Mesendoderm (in vitro differentiated cells): ENCODE measurements around the gene EMCN.
"Not testable (repeated sequence)": the region's sequence is repeated elsewhere in the genome, so short reads cannot be mapped to it uniquely, and the experiment has no call there.

Source experiments
- DNase-seq: peaks from one replicate; pipeline ENCODE4 v3.0.0; 2013
- H2AK5ac ChIP-seq: 2 replicates; pipeline ENCODE4 v1.6.1; 2013; ENCODE audit warnings: low read length, inconsistent platforms
- H2BK120ac ChIP-seq: 2 replicates; pipeline ENCODE4 v1.6.1; 2013; ENCODE audit warnings: low read depth, mild to moderate bottlenecking, low read length, moderate library complexity, mixed read lengths
- H2BK15ac ChIP-seq: replicated peaks from 2 replicates; pipeline ENCODE4 v1.6.1; 2013; ENCODE audit warnings: low read depth, mild to moderate bottlenecking, moderate library complexity
- H2BK5ac ChIP-seq: 2 replicates; pipeline ENCODE4 v1.6.1; 2013; ENCODE audit warnings: low read length, inconsistent platforms
- H3K18ac ChIP-seq: 2 replicates; pipeline ENCODE4 v1.6.1; 2013; ENCODE audit warnings: mild to moderate bottlenecking, low read length, mixed read lengths
- H3K23ac ChIP-seq: one replicate; pipeline ENCODE4 v1.6.1; 2013; ENCODE audit warnings: low read length
- H3K27ac ChIP-seq: 2 replicates; pipeline ENCODE4 v1.5.1; 2013; ENCODE audit warnings: low read depth, mild to moderate bottlenecking, inconsistent platforms, low read length, moderate library complexity
- H3K27me3 ChIP-seq: 2 replicates; pipeline ENCODE4 v1.6.1; 2013; ENCODE audit warnings: low read length, control low read depth, mild to moderate bottlenecking, inconsistent platforms; ENCODE audit not compliant: insufficient read depth, poor library complexity
- H3K36me3 ChIP-seq: 2 replicates; pipeline ENCODE4 v1.6.1; 2013; ENCODE audit warnings: low read length, inconsistent platforms; ENCODE audit not compliant: control insufficient read depth, insufficient read depth
- H3K4ac ChIP-seq: one replicate; pipeline ENCODE4 v1.6.1; 2013; ENCODE audit warnings: low read depth, mild to moderate bottlenecking, low read length, moderate library complexity
- H3K4me1 ChIP-seq: 2 replicates; pipeline ENCODE4 v1.6.1; 2013; ENCODE audit warnings: low read depth, low read length, inconsistent platforms; ENCODE audit not compliant: control insufficient read depth
- H3K4me2 ChIP-seq: 2 replicates; pipeline ENCODE4 v1.6.1; 2013; ENCODE audit warnings: low read length
- H3K4me3 ChIP-seq: 2 replicates; pipeline ENCODE4 v1.5.1; 2013; ENCODE audit warnings: mild to moderate bottlenecking, low read length
- H3K56ac ChIP-seq: one replicate; pipeline ENCODE4 v1.6.1; 2013; ENCODE audit warnings: low read length
- H3K79me1 ChIP-seq: 2 replicates; pipeline ENCODE4 v1.6.1; 2013; ENCODE audit warnings: low read length, inconsistent platforms
- H3K79me2 ChIP-seq: 2 replicates; pipeline ENCODE4 v1.6.1; 2013; ENCODE audit warnings: mild to moderate bottlenecking, low read length; ENCODE audit not compliant: control insufficient read depth, insufficient read depth
- H3K9ac ChIP-seq: 2 replicates; pipeline ENCODE4 v1.6.1; 2013; ENCODE audit warnings: low read length, inconsistent platforms
- H4K5ac ChIP-seq: one replicate; pipeline ENCODE4 v1.6.1; 2013; ENCODE audit warnings: low read length
- H4K8ac ChIP-seq: one replicate; pipeline ENCODE4 v1.6.1; 2013; ENCODE audit warnings: low read depth, mild to moderate bottlenecking, control low read depth, low read length, moderate library complexity
- WGBS: extraction: QIAGEN DNeasy Blood & Tissue Kit; methylation state at CpG from one replicate; pipeline ENCODE4 v1.1.7; 2013; ENCODE audit warnings: low lambda C conversion rate, missing lambda C conversion rate; ENCODE audit not compliant: insufficient coverage; ENCODE audit errors: extremely low coverage; 5-methylcytosine and 5-hydroxymethylcytosine counted together

The EMCN gene

DNA sequence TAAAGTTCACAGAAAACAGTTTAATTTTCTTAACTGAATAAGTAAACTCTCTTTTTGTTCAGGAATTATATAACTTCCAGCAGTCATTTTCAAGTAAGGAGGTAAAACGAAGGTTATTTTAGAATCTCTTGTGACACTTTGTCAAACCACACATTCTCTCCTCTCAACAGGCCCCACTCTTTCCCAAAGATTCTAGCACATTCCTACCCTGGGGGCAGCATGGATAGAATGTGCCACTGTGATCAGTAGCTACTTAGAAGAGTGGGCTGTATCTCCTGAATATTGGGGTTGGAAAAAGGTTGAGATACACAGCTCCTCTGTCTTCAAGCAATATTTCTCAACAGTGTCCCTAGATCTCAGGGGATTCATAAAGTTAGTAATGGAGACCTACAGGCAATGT lies 157.6 kb downstream of the EMCN start:
- no peak overlapping the region for H3K9ac ChIP-seq
- no peak overlapping the region for H2BK15ac ChIP-seq
- H3K23ac ChIP-seq = no peak overlapping the region
- no peak overlapping the region for H3K56ac ChIP-seq
- no peak overlapping the region for H4K5ac ChIP-seq
- no peaks in the 10 kb centered on the region for H3K36me3 ChIP-seq
- H3K18ac ChIP-seq = no peak overlapping the region
- no peak overlapping the region for H2AK5ac ChIP-seq
- H2BK5ac ChIP-seq = no peak overlapping the region
- WGBS = no CpG with 5 or more reads among the region's 1 CpG
- H2BK120ac ChIP-seq = no peak overlapping the region
- no peak overlapping the region for H3K4ac ChIP-seq
- no peak for DNase-seq
- H3K79me2 ChIP-seq = no peaks in the 10 kb centered on the region
- no peak overlapping the region for H4K8ac ChIP-seq
- no peaks in the 10 kb centered on the region for H3K79me1 ChIP-seq
- H3K4me2 ChIP-seq = no peak overlapping the region
- no peaks in the 10 kb centered on the region for H3K4me1 ChIP-seq
- H3K4me3 ChIP-seq = no peak overlapping the region
- no peaks in the 10 kb centered on the region for H3K27me3 ChIP-seq
- H3K27ac ChIP-seq = no peak overlapping the region

DNA sequence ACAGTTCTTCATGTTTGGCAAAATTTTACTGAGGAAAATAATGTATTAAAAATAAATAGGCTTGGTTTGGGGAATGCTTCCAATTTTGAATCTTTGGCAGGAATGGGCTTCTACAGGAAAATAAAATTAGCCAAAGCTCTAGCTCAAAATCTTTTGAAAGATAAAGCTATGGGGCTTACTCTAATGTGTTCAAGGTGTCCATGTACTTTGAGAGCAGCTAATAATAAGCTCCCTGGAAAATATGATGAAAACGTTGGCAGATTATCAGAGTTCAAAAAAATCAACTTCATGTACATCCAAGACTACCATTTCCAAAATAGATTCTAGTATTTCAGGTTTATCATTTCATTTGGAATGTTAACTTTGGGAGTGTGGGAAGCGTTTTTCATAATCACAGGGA lies 158.4 kb downstream of the EMCN start:
- no peak for DNase-seq
- H3K18ac ChIP-seq = no peak overlapping the region
- no peak overlapping the region for H2BK5ac ChIP-seq
- no CpG with 5 or more reads among the region's 2 CpGs for WGBS
- H4K5ac ChIP-seq = no peak overlapping the region
- no peaks in the 10 kb centered on the region for H3K79me2 ChIP-seq
- no peak overlapping the region for H3K23ac ChIP-seq
- H3K27ac ChIP-seq = no peak overlapping the region
- no peaks in the 10 kb centered on the region for H3K27me3 ChIP-seq
- no peaks in the 10 kb centered on the region for H3K4me1 ChIP-seq
- H4K8ac ChIP-seq = no peak overlapping the region
- no peak overlapping the region for H2BK120ac ChIP-seq
- H2AK5ac ChIP-seq = no peak overlapping the region
- no peak overlapping the region for H3K9ac ChIP-seq
- no peaks in the 10 kb centered on the region for H3K36me3 ChIP-seq
- H3K56ac ChIP-seq = no peak overlapping the region
- no peak overlapping the region for H3K4me3 ChIP-seq
- H2BK15ac ChIP-seq = no peak overlapping the region
- no peaks in the 10 kb centered on the region for H3K79me1 ChIP-seq
- no peak overlapping the region for H3K4me2 ChIP-seq
- no peak overlapping the region for H3K4ac ChIP-seq

DNA sequence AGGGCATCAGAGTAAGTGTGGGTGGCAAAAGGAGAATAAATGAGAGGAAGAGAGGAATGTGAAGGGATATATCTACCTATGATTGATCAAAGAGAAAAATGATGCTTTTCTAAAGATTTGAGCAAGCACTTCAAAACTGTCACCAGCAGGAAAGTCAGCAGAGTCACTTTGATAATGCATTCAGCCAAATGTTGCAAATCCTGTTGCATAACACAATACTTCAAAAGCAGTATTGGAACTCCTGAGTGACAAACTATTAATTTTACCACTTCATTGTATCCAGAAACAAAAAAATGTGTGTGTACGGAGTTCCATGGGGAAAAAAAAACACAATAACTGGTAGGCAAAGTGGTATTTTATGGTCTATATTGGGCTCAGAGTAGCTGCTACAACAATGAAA lies 160.3 kb downstream of the EMCN start:
- Histone ChIP-seq H3K4me1 (no peaks in the 10 kb centered on the region), H3K23ac (no peak overlapping the region), H2BK5ac (no peak overlapping the region), H4K5ac (no peak overlapping the region), H2BK15ac (no peak overlapping the region), H3K79me1 (no peaks in the 10 kb centered on the region), H3K27ac (no peak overlapping the region), H2BK120ac (no peak overlapping the region), H3K4me3 (no peak overlapping the region), H3K79me2 (no peaks in the 10 kb centered on the region), H3K9ac (no peak overlapping the region), H3K4me2 (no peak overlapping the region), H3K27me3 (no peaks in the 10 kb centered on the region), H2AK5ac (no peak overlapping the region), H4K8ac (no peak overlapping the region), H3K4ac (no peak overlapping the region), H3K18ac (no peak overlapping the region), H3K56ac (no peak overlapping the region), H3K36me3 (no peaks in the 10 kb centered on the region)
- peak; percentile 34 for DNase-seq
- WGBS = no CpG with 5 or more reads among the region's 1 CpG

DNA sequence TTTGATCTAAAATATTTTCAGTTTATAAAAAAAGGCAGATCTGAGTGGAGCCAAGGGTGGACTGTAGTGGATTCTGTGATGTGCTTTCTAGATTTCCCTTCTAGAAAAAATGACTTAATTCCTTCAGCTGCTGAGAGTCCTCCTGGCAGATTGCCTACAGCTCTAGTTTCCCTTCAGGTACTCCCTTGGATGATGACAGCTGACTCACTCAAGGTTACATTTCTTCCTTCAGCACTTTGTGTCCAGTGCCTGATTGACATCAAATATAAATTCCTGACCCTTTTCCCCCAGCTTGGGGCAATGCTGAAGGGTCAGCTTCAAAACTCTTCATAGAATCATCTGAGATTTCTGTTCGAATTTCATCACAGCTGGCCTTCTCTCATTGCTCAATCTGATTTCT lies 161.7 kb downstream of the EMCN start:
- Histone ChIP-seq H3K36me3 (no peaks in the 10 kb centered on the region), H4K5ac (no peak overlapping the region), H3K27me3 (no peaks in the 10 kb centered on the region), H3K9ac (no peak overlapping the region), H3K23ac (no peak overlapping the region), H3K18ac (no peak overlapping the region), H2BK15ac (no peak overlapping the region), H3K79me2 (no peaks in the 10 kb centered on the region), H3K27ac (no peak overlapping the region), H3K4me3 (no peak overlapping the region), H3K4me2 (no peak overlapping the region), H2AK5ac (no peak overlapping the region), H2BK5ac (no peak overlapping the region), H3K56ac (no peak overlapping the region), H4K8ac (no peak overlapping the region), H3K4ac (no peak overlapping the region), H2BK120ac (no peak overlapping the region), H3K4me1 (no peaks in the 10 kb centered on the region), H3K79me1 (no peaks in the 10 kb centered on the region)
- no CpG with 5 or more reads among the region's 1 CpG for WGBS
- DNase-seq = no peak

DNA sequence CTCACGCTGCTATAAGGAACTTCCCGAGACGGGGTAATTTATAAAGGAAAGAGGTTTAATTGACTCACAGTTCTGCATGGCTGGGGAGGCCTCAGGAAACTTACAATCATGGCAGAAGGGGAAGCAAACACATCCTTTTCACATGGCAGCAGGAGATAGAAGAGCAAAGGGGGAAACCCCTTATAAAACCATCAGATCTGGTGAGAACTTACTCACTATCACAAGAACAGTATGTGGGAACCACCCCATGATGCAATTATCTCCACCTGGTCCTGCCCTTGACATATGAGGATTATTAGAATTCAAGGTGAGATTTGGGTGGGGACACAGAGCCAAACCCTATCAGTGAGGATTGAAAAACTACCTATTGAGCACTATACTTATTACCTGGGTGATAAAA lies 165.5 kb downstream of the EMCN start:
- H4K5ac ChIP-seq, H3K23ac ChIP-seq, H3K4me1 ChIP-seq, H3K4me2 ChIP-seq, H3K27ac ChIP-seq, H2BK5ac ChIP-seq, DNase-seq, H3K4me3 ChIP-seq, H4K8ac ChIP-seq, H3K79me1 ChIP-seq, H2BK15ac ChIP-seq, H2AK5ac ChIP-seq, H3K4ac ChIP-seq, H2BK120ac ChIP-seq, H3K9ac ChIP-seq, H3K18ac ChIP-seq, H3K27me3 ChIP-seq, H3K36me3 ChIP-seq, H3K56ac ChIP-seq, H3K79me2 ChIP-seq: not testable (repeated sequence)
- WGBS = no CpG with 5 or more reads among the region's 3 CpGs

DNA sequence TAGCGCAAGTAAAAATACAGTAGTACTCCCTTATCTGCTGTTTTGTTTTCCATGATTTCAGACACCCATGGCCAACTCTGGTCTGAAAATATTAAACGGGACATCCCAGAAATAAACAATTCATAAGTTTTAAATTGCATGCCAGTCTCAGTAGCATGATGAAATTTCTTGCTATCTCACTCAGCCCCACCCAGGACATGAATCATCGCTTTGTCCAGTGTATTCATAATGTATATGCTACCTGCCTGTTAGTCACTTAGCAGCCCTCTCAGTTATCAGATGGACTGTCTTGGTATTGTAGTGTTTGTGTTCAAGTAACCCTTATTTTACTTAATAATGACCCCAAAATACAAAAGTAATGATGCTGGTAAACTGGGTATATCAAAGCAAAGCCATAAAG lies 169.3 kb downstream of the EMCN start:
- H4K8ac ChIP-seq = no peak overlapping the region
- H3K9ac ChIP-seq = no peak overlapping the region
- H2BK15ac ChIP-seq = no peak overlapping the region
- H2AK5ac ChIP-seq = no peak overlapping the region
- H3K56ac ChIP-seq = no peak overlapping the region
- H3K27ac ChIP-seq = no peak overlapping the region
- H3K79me2 ChIP-seq = no peaks in the 10 kb centered on the region
- no peak overlapping the region for H3K18ac ChIP-seq
- H3K79me1 ChIP-seq = no peaks in the 10 kb centered on the region
- no CpG with 5 or more reads among the region's 3 CpGs for WGBS
- H2BK120ac ChIP-seq = no peak overlapping the region
- DNase-seq = no peak
- no peak overlapping the region for H4K5ac ChIP-seq
- H3K4ac ChIP-seq = no peak overlapping the region
- H3K4me1 ChIP-seq = no peaks in the 10 kb centered on the region
- no peak overlapping the region for H3K4me3 ChIP-seq
- no peak overlapping the region for H3K23ac ChIP-seq
- no peak overlapping the region for H2BK5ac ChIP-seq
- no peaks in the 10 kb centered on the region for H3K27me3 ChIP-seq
- no peaks in the 10 kb centered on the region for H3K36me3 ChIP-seq
- no peak overlapping the region for H3K4me2 ChIP-seq
